PC-3 (cell line): ENCODE data around the gene CD9. TPM values are rescaled to one million over a fixed set of nuclear protein-coding genes. Genes with fewer than 3 reads are reported as not detected.
A peak's percentile ranks its signal among the peaks of the same experiment; 100 is the strongest.

Experiments
- ATAC-seq: fragments of 200-7000 bp; cut with Tn5 transposase; 2 replicates; pipeline ENCODE4 v1.9.1; 2020; ENCODE audit warnings: mild to moderate bottlenecking, moderate library complexity
- BruUV-seq: library from RNA; stranded (reverse); fragments of 400-500 nt; replicated peaks from 2 replicates; lab custom pipeline; 2021; lab: Mats Ljungman, UMichigan
- CTCF ChIA-PET: fragments of 300-600 bp; sonication (Branson Sonifier 250); formaldehyde crosslinking; loops from one replicate; lab custom pipeline; 2022; ENCODE audit warnings: antibody characterized with exemption; lab: Charles Lee
- POLR2A ChIA-PET: fragments of 300-600 bp; sonication (Branson Sonifier 250); formaldehyde crosslinking; loops from one replicate; lab custom pipeline; 2022; ENCODE audit warnings: antibody characterized with exemption; ENCODE audit not compliant: unreplicated experiment; lab: Charles Lee
- DNase-seq: peaks from one replicate; pipeline ENCODE4 v3.0.0-alpha.2; 2015
- H2AFZ ChIP-seq: fragments of 300-600 bp; sonication (generic); 2 replicates; pipeline ENCODE4 v1.6.0; 2016; ENCODE audit warnings: antibody characterized with exemption, low read length
- H3F3A ChIP-seq: fragments of 300-600 bp; sonication (generic); one replicate; pipeline ENCODE4 v1.6.0; 2017; ENCODE audit warnings: antibody characterized with exemption, low read length, control low read depth, mild to moderate bottlenecking; ENCODE audit not compliant: unreplicated experiment
- H3K27ac ChIP-seq: fragments of 300-600 bp; sonication (generic); 2 replicates; pipeline ENCODE4 v1.5.1; 2016; ENCODE audit warnings: mild to moderate bottlenecking, low read length
- H3K27me3 ChIP-seq: fragments of 300-600 bp; sonication (generic); 2 replicates; pipeline ENCODE4 v1.6.1; 2016; ENCODE audit warnings: low read length, mixed read lengths
- H3K36me3 ChIP-seq: fragments of 300-600 bp; sonication (generic); 2 replicates; pipeline ENCODE4 v1.6.1; 2016; ENCODE audit warnings: low read depth, mixed run types, low read length, mixed read lengths
- H3K4me1 ChIP-seq: fragments of 300-600 bp; sonication (generic); 2 replicates; pipeline ENCODE4 v1.5.1; 2016; ENCODE audit warnings: low read length; ENCODE audit not compliant: insufficient read depth
- H3K4me2 ChIP-seq: fragments of 300-600 bp; sonication (generic); 2 replicates; pipeline ENCODE4 v1.6.0; 2016; ENCODE audit warnings: low read length
- H3K4me3 ChIP-seq: fragments of 300-600 bp; sonication (generic); 2 replicates; pipeline ENCODE4 v1.5.1; 2016; ENCODE audit warnings: mild to moderate bottlenecking, low read length, mixed read lengths
- H3K79me2 ChIP-seq: fragments of 300-600 bp; sonication (generic); 2 replicates; pipeline ENCODE4 v1.6.1; 2017; ENCODE audit warnings: low read length, mixed read lengths
- H3K9ac ChIP-seq: fragments of 300-600 bp; sonication (generic); 2 replicates; pipeline ENCODE4 v1.6.0; 2016; ENCODE audit warnings: mild to moderate bottlenecking, low read length
- H3K9me2 ChIP-seq: fragments of 300-600 bp; sonication (generic); replicated peaks from 2 replicates; pipeline ENCODE4 v1.6.1; 2016; ENCODE audit warnings: mixed run types, low read length, mixed read lengths
- H3K9me3 ChIP-seq: fragments of 300-600 bp; sonication (generic); 2 replicates; pipeline ENCODE4 v1.6.1; 2016; ENCODE audit warnings: low read length, mixed read lengths
- H4K20me1 ChIP-seq: fragments of 300-600 bp; sonication (generic); 2 replicates; pipeline ENCODE4 v1.6.1; 2016; ENCODE audit warnings: low read length, mixed read lengths
- EZH2 ChIP-seq: fragments of 300-600 bp; sonication (generic); IDR thresholded peaks from one replicate; pipeline ENCODE4 v1.6.1; 2017; ENCODE audit warnings: antibody characterized with exemption, mild to moderate bottlenecking, low read length; ENCODE audit not compliant: unreplicated experiment
- EZH2phosphoT487 ChIP-seq: fragments of 300-600 bp; sonication (generic); IDR thresholded peaks from 2 replicates; pipeline ENCODE4 v1.6.1; 2018; ENCODE audit warnings: mild to moderate bottlenecking, antibody characterized with exemption, low read length, borderline replicate concordance
- intact Hi-C: fragments of 100-400 bp; cut with micrococcal nuclease; formaldehyde crosslinking; loops from 2 replicates; pipeline ENCODE4 v1.9.0; 2023
- total RNA-seq: library from RNA; depleted of rRNA; stranded (reverse); fragments of >200 nt; gene quantifications from 2 replicates; pipeline ENCODE4 v1.2.3, GENCODE V29; 2014
- TF ChIP-seq, protein P1 (sequence below): fragments of 300-600 bp; sonication (generic); conservative IDR thresholded peaks from 2 replicates; pipeline ENCODE4 v1.5.1; 2017; ENCODE audit warnings: antibody characterized with exemption, low read depth, mild to moderate bottlenecking, low read length

Gene CD9
- total RNA-seq, 1 experiment from 2014 or later = 174 TPM

DNA sequence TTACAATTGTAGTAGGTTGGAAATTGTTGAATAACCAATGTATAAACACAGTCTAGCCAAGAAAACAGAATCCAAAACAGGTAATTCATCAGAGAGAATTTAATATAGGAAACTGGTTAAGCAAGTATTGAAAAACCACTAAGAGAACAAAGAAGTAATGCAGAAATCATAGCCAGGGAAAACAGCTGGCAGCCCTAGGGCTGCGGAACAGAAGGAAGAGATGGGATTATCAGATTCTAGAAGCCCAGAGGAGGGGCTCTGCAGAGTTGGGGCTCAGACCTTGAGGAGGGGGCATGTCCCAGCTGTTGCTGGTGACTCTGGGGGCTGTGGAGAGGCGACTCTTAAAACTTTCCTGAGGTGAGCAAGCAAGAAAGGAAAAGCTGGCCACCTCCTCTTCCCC, 49.4 kb downstream of the CD9 start:
- Histone ChIP-seq H2AFZ (no peak overlapping the region), H3K9me2 (no peaks in the 10 kb centered on the region), H3K4me1 (peaks cover 9% of the 10 kb centered on the region; the same call in 1 of the 2 replicates), H3K4me2 (0 out of 2 replicates have a peak overlapping the region, but pooled peaks have one; percentile 11), H3F3A (no peaks in the 10 kb centered on the region), H3K9me3 (no peaks in the 10 kb centered on the region), H3K27ac (no peak overlapping the region), H4K20me1 (no peaks in the 10 kb centered on the region), H3K27me3 (no peaks in the 10 kb centered on the region), H3K4me3 (no peak overlapping the region), H3K79me2 (no peaks in the 10 kb centered on the region), H3K36me3 (no peaks in the 10 kb centered on the region), H3K9ac (no peak overlapping the region)
- BruUV-seq = no TSS peak
- TF ChIP-seq, protein P1, sequence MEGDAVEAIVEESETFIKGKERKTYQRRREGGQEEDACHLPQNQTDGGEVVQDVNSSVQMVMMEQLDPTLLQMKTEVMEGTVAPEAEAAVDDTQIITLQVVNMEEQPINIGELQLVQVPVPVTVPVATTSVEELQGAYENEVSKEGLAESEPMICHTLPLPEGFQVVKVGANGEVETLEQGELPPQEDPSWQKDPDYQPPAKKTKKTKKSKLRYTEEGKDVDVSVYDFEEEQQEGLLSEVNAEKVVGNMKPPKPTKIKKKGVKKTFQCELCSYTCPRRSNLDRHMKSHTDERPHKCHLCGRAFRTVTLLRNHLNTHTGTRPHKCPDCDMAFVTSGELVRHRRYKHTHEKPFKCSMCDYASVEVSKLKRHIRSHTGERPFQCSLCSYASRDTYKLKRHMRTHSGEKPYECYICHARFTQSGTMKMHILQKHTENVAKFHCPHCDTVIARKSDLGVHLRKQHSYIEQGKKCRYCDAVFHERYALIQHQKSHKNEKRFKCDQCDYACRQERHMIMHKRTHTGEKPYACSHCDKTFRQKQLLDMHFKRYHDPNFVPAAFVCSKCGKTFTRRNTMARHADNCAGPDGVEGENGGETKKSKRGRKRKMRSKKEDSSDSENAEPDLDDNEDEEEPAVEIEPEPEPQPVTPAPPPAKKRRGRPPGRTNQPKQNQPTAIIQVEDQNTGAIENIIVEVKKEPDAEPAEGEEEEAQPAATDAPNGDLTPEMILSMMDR = no peak
- no peak for TF ChIP-seq EZH2phosphoT487
- TF ChIP-seq EZH2 = no peak
- ATAC-seq (no peak), DNase-seq (peak; percentile 32)
- intact Hi-C loops = no loop called here
- ChIA-PET CTCF (no interaction called here), POLR2A (no interaction called here)

DNA sequence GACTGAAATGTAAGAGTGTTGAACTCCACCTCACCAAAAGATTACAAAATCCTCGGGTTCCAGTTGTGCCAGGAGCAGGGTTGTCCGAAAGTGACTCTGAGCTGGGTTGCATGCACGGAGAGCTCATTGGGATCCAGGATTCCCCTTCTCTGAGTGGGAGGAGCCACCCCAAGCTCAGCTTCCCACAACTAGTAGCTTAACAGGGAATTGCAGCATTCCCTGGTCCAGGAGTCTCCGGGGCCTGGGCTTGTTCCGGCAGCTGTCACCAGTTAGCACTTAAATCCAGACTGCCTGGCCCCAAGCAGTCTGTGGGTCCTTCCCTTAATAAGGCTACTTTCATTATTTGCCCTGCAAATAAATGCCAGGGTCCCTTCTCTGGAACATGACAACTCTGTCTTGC, 50.1 kb downstream of the CD9 start:
- no peaks in the 10 kb centered on the region for H3F3A ChIP-seq
- no peak overlapping the region for H3K4me3 ChIP-seq
- H3K27me3 ChIP-seq = no peaks in the 10 kb centered on the region
- H3K4me2 ChIP-seq = no peak overlapping the region
- BruUV-seq = no TSS peak
- POLR2A ChIA-PET = no interaction called here
- H3K79me2 ChIP-seq = no peaks in the 10 kb centered on the region
- intact Hi-C loops = no loop called here
- TF ChIP-seq EZH2 (no peak), EZH2phosphoT487 (no peak)
- TF ChIP-seq, protein P1 = no peak
- no peaks in the 10 kb centered on the region for H4K20me1 ChIP-seq
- H3K9ac ChIP-seq = no peak overlapping the region
- H2AFZ ChIP-seq = no peak overlapping the region
- H3K9me3 ChIP-seq = no peaks in the 10 kb centered on the region
- CTCF ChIA-PET = no interaction called here
- H3K9me2 ChIP-seq = no peaks in the 10 kb centered on the region
- H3K4me1 ChIP-seq = peaks cover 9% of the 10 kb centered on the region; the same call in 1 of the 2 replicates
- no peaks in the 10 kb centered on the region for H3K36me3 ChIP-seq
- no peak for DNase-seq
- H3K27ac ChIP-seq = no peak overlapping the region
- ATAC-seq = no peak

DNA sequence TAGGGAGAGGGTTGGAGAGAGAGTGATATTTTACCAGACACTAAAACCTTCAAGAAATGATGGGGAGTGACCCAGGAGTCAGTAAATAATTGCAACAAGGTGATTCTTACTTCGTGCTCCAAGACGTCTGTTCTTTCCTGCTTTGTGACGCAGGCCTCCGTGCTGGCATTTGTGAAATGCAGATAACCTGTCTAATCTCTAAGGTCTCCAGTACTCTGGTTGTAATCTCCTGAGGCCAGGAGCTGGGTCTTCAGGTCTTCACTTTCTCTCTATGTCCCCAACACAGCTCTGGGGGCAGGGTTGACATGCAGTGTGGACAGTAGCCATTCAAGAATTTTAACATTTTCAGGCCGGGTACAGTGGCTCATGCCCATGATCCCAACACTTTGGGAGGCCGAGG, 53.1 kb downstream of the CD9 start:
- Histone ChIP-seq H3K9me2 (no peaks in the 10 kb centered on the region), H3K27ac (no peak overlapping the region), H2AFZ (no peak overlapping the region), H3K9ac (no peak overlapping the region), H3K9me3 (no peaks in the 10 kb centered on the region), H3K79me2 (no peaks in the 10 kb centered on the region), H3K27me3 (no peaks in the 10 kb centered on the region), H4K20me1 (no peaks in the 10 kb centered on the region), H3K36me3 (no peaks in the 10 kb centered on the region), H3F3A (no peaks in the 10 kb centered on the region), H3K4me1 (peaks cover 9% of the 10 kb centered on the region; the same call in 1 of the 2 replicates), H3K4me3 (no peak overlapping the region), H3K4me2 (no peak overlapping the region)
- ATAC-seq (no peak), DNase-seq (no peak)
- BruUV-seq = no TSS peak
- ChIA-PET POLR2A (no interaction called here), CTCF (no interaction called here)
- intact Hi-C loops = no loop called here
- TF ChIP-seq EZH2 = no peak
- TF ChIP-seq EZH2phosphoT487 = no peak
- TF ChIP-seq, protein P1 = no peak
